ENCODE data around the gene YAP1.

Gene YAP1

DNA sequence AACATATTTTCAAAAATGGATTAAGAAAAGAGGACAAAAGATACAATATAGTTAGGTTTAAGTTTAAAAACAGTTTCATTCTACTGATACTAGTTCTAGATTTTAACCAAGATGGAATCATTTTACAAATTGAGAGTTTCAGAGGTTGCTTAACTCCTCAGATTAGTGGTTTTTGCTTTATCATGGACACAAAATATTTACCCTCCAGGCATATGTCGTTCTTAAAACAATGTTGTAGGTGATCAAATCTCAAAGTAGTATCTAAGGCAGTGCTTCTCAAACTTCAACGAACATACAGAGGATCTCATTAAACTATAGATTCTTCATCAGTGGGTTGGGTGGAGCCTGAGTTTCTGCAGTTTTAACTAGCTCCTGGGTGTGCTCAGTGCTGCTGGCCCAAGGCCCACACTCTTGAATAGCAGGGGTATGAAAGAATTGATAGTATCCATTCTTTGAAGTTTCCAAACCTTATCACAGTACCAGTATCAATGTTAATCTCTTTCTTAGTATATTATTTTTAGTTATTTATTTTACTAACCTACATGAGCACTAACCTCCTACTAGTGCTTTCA is 48.0 kb downstream of the YAP1 start:
- DNase-seq (ENCODE audit: low read depth in 2 of 2): no peak

DNA sequence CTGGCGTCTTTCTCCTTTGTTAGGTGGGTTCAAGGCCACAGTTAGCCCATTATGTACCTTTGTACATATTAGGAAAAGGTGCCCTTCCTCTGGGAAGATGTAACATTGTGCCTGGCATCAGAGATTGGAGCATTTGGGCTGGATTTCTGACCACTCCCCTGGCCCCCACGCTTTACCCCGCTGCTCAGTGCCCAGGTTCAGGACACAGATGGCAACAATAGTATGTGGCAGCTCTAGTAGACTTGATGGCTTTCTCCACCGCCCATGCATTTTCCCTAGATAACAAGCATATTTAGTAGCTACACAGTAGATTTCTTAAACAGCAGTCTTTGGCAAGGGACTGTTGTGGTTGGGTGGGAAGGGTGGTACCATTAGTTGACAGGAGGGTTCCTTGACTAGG is 53.1 kb downstream of the YAP1 start:
- DNase-seq (ENCODE audit: low read depth in 2 of 2): no peak

DNA sequence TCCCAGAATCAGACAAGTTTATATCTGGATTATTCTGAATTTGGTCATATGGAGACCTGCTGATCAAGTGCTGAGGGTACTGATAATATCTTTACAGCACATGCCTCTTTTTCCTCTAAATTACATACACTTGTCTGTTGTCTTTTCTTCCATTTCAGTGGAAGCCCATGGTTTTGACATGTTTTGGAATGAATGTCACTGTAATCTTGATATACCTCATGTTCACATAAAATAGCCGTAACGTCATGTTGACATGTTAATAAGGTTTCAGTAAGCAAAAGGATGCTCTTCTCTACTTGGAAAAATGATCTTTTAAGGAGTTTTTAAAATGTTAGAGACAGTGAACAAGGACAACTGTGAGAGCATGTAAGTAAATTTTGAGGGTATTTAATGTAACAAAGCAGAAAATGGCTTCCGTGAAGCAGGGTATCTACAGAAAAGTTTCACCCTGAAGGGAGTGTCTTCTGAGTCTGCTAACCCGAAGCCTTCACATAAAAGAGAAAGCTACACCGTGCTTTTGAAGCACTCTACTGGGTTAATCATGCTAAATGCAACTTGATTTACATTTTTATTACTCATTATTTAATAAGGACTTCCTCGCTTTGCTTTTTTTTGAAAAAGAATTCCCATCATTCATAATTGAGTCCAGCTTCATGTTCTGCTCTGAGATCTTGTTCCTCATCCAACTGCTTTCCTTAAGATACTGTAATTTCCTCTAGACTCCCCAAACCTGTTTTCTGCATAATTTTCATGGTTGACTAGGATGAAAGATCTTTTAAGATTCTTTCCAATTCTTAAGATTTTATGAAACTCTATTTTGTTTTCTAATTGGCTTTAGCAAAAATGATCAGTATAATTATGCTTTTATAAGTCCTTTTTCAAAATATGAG is 56.2 kb downstream of the YAP1 start:
- DNase-seq (ENCODE audit: low read depth in 2 of 2): no peak

DNA sequence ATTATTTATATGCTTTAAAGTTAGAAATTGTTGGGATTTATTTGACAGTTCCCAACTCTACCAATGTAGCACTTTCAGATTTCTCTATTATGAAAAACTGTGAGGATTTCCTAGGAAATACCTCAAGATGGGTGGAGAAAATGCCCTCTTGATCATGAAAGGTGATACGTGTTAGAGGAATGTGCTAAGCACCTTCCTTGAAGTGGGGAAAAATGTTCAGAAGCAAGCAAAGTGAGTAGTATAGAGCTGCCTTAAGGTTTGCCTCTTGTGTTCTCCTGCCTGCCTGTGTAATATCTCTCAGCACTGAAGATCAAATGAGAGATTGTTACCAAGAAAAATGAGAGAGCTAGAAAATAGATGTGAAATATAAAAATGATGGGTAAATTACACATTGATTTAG is 58.2 kb downstream of the YAP1 start:
- no peak for DNase-seq (ENCODE audit: low read depth in 2 of 2)

DNA sequence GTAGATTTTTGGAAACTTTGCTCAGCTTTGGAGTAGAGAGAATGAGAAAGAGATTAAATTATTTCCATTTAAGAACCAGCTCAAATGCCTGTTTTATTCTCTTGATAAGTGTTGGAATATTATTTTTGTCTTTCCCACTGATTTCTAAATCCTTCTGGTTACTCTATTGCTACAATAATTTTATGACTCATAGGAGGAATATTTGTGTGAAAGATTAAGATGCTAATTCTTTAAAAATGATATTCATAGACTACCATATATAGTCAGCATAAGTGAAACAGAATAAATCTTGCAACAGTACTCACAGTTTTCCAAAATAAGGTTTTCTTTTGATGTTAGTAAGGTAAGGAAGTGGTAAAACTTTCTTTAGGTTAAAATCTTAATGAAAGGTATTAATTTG is 60.9 kb downstream of the YAP1 start:
- no peak for DNase-seq (ENCODE audit: low read depth in 2 of 2)

DNA sequence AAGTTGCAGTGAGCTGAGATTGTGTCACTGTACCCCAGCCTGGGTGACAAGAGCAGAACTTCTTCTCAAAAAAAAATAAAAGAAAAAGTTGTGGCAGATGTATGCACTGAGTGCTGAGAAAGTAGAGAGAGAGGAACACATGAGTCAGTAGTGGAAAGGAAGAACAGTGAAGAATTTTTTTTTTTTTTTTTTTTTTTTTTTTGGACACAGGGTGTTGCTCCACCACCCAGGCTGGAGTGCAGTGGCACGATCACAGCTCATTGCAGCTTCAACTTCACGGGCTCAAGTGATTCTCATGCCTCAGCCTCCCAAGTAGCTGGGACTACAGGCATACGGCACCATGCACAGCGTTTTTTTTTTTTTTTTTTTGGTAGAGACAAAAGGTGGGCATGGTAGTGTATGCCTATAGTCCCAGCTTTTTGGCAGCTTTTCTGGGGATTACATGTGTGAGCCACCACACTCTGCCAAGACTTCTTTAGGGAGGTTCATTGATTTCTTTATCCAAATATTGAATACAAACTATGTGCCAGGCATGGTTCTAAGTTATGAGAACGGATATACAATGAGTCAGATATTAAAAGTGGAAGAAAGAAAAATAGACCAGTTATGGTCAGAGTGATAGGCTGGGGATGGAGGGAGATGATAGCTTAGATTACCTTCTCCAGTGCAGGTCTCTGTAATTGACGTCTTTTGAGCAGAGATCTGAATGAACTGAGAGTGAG is 62.0 kb downstream of the YAP1 start:
- DNase-seq (ENCODE audit: low read depth in 2 of 2): no peak

DNA sequence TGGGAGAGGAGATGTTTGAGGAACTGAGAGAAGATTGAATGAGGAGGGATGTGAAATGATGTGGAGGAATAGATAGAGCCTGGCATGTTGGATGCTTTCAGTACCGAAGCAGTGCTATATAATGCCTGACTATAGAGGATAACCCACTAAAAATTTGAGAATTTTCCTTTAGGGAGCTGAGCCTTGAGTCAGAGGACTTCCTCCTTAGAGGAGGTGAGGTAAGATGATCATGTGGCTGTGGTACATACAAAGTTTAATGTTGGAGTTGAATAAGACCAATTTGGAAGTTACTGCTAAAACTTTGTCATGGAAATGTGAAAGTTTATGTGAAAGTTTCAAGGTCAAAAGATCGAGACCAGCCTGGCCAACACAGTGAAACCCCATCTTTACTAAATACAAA is 66.9 kb downstream of the YAP1 start:
- DNase-seq (ENCODE audit: low read depth in 2 of 2): no peak

DNA sequence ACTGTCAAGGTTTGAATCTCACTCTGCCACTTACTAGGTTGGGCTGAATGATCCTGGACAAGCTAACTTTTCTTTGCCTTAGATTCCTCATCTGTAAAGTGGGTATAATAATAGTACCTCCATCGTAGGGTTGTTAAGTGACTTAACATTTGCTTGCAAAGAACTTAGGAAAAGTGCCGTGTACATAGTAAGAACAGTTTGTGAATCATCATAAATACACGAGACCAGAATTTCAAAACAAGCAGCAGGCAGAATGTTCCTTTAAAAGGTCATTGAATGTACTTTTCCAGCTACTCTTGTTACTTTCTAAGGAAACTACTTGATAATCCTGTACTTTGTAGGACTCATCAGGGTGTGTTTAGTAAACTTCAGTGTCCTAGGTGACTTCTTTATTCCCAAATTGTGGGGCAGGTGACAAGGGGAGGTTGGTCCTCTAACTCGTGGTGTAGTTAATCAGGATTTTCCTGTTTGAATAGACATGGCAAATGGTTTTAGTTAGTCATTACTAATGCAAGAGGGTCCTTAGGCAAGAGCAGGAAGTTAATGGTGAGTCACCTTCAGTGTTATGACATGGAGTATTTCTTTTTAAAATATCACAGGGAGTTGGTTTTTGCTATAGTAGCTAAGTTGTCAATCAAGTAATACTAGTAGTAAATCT is 67.9 kb downstream of the YAP1 start:
- no peak for DNase-seq (ENCODE audit: low read depth in 2 of 2)

DNA sequence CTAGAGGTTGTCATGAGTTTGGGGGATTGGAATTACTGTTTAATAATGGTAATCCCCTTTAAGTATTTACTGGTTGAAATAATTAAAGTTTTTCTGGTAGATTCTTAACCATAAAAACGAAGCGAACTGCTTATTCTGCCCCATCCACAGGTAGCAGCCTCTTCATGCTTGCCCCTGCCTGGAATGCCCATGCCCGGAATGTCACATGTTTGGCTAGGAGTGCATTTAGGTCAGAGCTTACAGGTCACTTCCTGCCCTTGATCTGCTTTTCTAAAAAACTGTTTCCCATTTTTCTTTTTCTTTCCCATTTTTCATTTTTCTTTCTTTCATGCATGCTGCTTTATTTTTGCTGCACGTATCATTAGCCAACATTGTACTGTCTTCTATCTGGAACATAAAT is 69.1 kb downstream of the YAP1 start:
- no peak for DNase-seq (ENCODE audit: low read depth in 2 of 2)

DNA sequence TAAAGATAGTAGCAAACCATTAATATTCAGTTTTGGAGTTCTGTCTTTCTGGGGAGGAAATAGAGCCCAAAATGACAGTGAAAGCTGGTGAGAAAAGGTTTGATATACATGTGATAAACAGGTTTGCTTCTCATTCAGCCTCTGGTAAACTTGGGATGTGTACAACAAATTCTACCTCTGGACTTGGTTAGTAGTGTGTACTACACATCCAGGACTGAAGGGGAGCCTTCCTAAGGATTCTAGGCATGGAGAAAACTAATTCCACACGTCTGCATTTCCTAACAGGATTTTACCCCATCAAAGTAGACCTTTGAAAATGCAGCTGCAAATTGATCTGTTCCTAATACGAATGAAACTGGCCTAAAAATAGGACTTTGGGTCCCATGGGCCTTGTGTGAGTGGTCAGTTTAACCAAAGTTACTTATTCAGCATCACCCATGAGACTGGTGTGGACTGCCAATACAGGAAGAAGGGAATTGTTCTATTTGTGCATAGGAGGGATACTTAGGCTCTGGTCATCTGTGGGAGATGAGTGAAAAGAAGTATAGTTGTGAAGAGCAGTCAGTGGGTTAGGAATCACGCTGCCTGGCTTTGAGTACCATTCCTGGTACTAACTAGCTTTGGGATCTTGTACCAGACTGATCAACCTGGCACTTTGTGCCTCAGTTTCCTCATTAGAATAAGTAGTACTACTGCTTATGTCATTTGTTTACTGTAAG is 74.2 kb downstream of the YAP1 start:
- no peak for DNase-seq (ENCODE audit: low read depth in 2 of 2)

DNA sequence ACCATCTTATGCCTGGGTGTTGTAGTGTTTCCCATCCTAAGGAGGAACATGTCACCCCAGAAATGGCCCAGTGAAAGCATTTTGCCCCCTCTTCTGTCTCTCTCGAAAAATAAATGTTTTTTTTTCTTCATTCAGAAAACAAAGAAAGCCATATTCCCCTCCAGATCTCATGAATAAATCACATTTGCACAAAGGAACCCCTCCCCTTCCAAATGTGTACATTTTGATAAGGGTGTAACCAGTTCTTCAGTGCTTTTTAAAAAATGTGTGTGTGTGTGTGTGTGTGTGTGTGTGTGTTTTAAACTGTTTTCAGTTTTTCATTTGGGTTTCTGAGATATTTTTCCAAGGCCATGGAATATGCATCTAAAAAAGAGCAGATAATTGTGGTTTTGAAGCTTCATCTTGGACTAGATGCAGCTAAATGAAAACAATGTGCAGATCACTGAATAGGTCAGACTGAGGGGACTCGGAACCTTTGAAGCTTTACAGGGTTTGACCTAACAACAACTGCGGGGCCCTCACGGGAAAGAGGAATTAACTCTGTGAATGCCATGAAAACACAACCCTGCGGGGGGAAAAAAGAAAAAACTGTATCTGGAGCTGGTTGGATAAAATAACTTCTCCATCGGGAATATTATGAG is 76.4 kb downstream of the YAP1 start:
- DNase-seq (ENCODE audit: low read depth in 2 of 2): no peak

DNA sequence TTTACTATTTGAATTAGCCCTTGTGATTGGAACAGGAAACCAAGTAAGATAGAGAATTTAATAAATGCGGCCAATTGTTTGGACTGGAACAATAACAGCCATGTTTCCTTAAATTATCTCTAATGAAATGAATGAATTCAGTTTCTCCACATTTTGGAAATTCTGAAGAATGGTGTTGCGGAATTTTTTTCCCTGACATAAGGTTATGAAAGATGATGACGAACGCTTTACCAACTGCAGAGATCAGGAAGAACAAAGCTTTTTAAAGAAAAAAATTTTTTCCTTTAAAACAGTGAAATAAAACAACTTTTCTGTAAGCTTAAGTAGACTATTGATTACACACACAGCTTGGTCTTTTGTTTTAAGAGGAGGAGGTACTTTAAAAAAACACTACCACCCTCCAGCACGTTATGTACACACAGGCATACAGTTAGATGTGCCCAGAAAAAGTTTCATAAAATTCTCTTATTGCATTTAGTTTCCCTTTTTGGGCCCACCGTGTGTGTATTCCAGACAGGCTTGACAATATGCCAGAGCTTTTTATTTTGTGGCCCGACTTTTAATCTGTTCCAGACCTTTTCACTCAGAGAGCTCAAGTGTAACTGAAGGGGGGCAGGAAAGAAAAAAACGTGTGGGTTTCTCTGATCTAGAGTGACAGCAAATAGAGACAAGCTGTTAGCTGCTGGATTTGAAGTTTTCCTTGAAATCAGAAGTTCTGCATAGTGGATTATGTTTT is 77.3 kb downstream of the YAP1 start:
- DNase-seq (ENCODE audit: low read depth in 2 of 2): no peak

DNA sequence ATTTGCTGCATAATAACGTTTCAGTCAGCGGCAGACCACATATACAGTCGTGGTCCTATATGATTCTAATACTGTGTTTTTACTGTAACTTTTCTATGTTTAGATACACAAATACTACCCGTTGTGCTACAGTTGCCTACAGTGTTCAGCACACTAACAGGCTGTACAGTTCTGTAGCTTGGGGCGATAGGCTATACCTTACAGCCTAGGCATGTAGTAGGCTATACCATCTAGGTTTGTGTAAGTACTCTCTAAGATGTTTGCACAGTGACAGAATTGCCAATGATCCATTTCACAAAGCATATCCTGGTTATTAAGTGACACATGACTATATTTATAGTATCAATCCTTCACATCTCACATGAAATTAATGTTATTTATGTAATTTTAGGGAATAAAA is 78.2 kb downstream of the YAP1 start:
- DNase-seq (ENCODE audit: low read depth in 2 of 2): no peak

DNA sequence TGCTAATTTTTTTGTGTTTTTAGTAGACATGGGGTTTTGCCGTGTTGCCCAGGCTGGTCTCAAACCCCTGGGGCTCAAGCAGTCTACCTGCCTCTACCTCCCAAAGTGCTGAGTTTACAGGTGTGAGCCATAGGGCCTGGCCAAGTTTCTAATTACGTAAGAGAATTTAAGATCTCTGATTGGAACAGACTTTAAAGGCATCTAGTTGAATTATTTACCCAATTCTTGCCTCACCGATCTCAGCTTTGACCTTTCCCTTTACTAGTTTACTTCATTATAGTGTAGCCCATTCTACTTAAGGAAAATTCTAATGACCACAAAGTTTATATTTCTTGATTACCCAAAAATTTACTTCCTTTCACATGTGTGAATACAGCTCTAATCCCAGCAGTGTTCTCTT is 81.6 kb downstream of the YAP1 start:
- no peak for DNase-seq (ENCODE audit: low read depth in 2 of 2)

DNA sequence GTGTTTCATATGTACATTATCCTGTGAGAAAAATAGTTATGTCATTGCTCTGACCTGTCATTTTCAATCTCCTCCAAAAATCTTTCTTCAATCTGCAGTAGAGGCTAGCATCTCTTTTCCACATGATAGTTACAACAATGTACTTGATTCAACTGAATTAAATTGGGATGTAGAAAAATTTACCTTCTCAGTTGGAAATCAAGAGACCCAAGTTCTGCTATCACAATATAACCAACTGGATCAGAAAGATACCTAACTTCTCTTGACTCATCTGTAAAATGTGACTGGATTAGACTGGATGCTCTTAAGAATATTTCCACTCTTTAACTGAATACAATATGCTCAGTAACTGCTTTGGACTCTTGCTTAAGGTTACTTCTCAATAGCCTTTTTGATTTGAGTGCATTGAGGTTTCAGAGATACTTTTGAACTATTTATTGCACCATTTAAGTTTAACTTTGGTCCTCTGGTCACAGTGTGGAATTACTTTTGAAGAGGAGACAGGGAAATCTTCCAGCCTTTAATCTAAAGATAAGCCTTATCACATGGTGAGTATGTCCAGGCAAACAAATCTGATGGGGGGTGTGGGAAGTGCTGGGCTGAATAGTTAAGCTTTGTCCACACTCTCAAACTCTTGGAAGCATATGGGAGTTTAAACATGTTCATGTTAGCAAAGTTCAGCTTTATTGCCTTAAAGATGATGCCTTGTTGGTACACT is 82.3 kb downstream of the YAP1 start:
- DNase-seq (ENCODE audit: low read depth in 2 of 2): no peak

DNA sequence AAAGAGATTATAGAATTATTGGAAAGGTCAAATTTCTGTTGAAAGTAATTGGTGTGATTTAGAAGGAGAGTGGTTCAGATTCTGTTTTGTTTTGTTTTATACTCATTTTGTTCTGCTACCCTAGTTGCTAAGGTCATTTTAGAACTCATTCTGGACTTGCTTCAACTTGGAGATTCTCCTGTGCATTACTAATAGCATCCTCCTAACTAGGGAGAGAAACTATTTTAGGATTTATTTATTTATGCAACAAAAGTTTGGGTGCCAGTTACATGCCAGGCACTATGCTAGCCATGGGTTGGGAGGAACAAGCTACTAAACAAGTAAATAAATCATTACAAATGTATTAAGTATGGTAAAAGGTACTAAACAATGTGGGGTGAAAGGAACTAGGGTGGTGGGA is 84.0 kb downstream of the YAP1 start:
- DNase-seq (ENCODE audit: low read depth in 2 of 2): no peak

DNA sequence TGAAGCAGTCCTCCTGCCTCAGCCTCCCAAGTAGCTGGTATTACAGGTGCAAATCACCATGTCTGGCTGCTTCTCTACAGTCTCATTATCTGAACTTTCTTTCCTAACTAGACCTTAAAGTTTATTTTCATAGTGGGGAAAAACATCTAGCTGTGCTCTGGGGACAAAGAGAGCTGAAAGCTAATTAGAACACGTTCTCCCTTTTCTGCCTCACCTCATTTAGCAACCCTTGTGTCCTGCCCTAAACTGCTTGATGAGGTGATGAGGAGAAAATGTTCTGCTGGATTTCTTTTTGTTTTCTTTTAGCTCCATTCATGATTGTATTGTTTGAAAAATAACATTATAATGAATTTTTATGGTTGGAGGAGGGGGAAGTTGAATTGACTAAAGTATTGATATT is 84.7 kb downstream of the YAP1 start:
- no peak for DNase-seq (ENCODE audit: low read depth in 2 of 2)

DNA sequence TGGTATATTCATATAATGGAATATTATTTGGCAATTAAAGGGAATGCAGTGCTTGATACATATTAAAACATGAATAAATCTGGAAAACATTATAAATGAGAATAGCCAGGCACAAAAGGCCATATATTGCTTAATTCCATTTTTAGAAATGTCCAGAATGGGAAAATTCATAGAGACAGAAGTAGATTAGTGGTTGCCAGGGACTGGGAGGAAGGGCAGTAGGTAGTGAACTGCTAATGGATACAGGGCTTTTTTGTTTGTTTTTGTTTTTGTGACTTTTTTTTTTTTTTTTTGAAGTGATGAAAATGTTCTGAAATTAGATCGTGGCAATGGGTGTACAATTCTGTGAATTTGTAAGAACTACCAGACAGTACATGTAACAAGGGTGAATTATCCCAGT is 86.1 kb downstream of the YAP1 start:
- no peak for DNase-seq (ENCODE audit: low read depth in 2 of 2)

DNA sequence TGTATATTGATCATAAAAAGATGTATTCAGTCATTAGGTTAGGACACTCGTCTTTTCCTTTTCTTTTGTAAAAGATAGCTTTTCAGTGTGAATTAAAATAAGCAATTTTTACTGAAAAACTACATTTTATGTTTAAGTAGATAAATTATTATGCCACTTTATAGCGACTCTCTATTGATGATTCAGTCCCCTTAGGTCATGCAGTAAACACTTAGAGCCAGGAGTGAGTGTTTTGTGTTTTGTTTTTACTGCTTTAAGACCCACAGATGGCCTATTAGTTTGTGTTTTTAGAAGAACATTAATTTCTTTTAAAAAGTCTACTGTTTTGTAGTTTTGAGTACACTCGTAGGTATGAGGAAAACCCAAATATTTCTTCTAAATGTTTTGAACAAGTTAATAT is 86.6 kb downstream of the YAP1 start:
- DNase-seq (ENCODE audit: low read depth in 2 of 2): no peak

DNA sequence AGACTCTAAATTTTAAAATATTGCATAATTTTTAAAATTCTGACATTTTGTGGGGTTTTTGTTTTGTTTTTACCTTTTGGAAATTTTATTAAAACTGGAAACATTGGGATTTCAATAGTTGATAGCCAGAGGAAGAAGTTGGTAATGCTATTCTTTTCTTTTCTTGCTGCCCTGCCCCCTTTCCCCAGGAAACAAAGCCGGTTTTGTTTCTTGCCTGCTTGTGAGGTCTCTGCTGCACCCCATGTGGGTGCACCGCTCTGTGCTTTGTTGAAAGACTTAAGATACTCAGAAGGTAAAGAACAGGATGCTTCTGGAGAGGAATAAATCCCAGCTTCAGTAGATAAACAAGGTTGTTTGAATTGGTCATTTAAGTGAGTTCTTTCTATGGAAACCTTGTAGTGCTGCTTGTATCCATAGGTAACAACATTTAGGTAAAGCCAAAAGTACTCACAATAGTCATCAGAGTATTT is 87.5 kb downstream of the YAP1 start:
- DNase-seq (ENCODE audit: low read depth in 2 of 2): no peak

Measured in stimulated activated CD8-positive, alpha-beta memory T cell treated with anti-CD3 and anti-CD28 coated beads, Interleukin-2, amount 100 ng/mL, for 1 hour (primary cell).